Upper lobe of right lung (tissue), 1 donor: Measurements from ENCODE around the gene MAP3K20. TPM values are rescaled to one million over a fixed set of nuclear protein-coding genes. Genes with fewer than 3 reads are reported as not detected.
"Not testable (repeated sequence)": the region's sequence is repeated elsewhere in the genome, so short reads cannot be mapped to it uniquely, and the experiment has no call there.

Experiments used
- ATAC-seq: fragments of 200-7000 bp; cut with Tn5 transposase; one replicate; pipeline ENCODE4 v1.9.1; 2020; ENCODE audit warnings: mild to moderate bottlenecking, moderate library complexity
- DNase-seq: peaks from one replicate; pipeline ENCODE4 v3.0.0-alpha.2; 2020
- H3K27ac ChIP-seq: fragments of 200-600 bp; one replicate; pipeline ENCODE4 v1.8.0; 2022
- H3K27me3 ChIP-seq: fragments of 200-600 bp; one replicate; pipeline ENCODE4 v1.8.0; 2022; ENCODE audit warnings: mild to moderate bottlenecking
- H3K36me3 ChIP-seq: fragments of 200-600 bp; one replicate; pipeline ENCODE4 v1.8.0; 2022
- H3K4me1 ChIP-seq: fragments of 200-600 bp; one replicate; pipeline ENCODE4 v1.8.0; 2022
- H3K4me3 ChIP-seq: fragments of 200-600 bp; one replicate; pipeline ENCODE4 v1.8.0; 2022; ENCODE audit warnings: mild to moderate bottlenecking
- H3K9me3 ChIP-seq: fragments of 200-600 bp; one replicate; pipeline ENCODE4 v1.8.0; 2022
- intact Hi-C: fragments of 100-400 bp; cut with DNase I; formaldehyde crosslinking; loops from one replicate; pipeline ENCODE4 v1.11.0; 2022
- total RNA-seq: library from RNA; stranded (reverse); fragmentation: NEBNext Ultra II Directional; extraction: Animal tissue kit (Norgen Biotek cat#: 25700); gene quantifications from one replicate; pipeline ENCODE4 v1.2.1, GENCODE V29; 2021
- TF ChIP-seq, protein P1 (sequence below): fragments of 200-600 bp; IDR thresholded peaks from one replicate; pipeline ENCODE4 v1.8.0; 2022; ENCODE audit warnings: antibody characterized with exemption
- donor health status: DM: no; HTN: yes; CAD: no; lungs with severe emphysema.

MAP3K20 gene
- total RNA-seq, 1 donor from 2014 or later = 52.0 TPM

DNA sequence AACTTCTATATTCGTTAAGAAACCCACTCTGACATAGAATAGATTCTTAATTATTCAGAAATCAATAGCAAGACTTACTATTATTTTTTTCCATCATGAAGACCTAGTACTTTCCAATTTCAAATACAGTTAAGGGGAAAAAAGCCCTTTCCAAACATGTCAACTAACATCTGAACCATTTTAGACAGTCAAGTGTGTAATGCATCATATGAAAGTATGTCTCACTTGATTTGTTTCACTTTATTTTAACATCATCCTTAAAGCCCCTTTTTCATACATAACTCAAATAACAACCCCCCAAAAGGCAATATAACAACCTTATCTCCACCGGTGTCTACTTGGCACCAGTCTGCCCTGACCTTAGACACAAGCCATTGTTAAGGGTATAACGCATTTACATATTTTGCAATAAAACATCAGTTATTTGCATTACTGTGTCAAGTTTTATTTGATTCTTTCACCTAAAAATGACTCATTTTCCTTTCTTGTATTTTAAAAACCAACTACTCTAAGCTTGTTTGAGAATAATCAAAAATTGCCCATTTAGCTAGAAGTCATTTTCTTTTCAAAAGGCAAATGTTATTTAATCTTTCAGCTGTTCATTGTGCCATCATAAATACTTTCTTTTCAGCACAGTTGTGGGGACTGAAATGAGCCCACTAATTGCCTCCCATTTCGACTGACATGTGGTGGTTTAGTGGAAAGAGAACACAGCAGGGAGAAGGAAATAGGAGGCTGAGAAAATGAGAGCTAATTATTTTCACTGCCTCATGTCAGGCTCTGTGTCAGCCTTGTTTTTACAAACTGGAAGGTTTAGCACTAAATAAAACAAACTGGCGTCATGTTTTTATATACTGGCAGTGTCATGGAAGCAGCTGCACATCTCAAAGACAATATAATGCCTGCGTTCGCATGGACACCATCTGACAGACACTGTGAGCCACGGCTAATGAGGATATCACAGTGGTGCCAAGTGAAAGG lies 174.3 kb downstream of the MAP3K20 start:
- Histone ChIP-seq H3K4me3 (no peak overlapping the region), H3K27me3 (no peaks in the 10 kb centered on the region), H3K36me3 (no peaks in the 10 kb centered on the region), H3K4me1 (no peaks in the 10 kb centered on the region), H3K27ac (no peak overlapping the region), H3K9me3 (no peaks in the 10 kb centered on the region)
- DNase-seq (no peak), ATAC-seq (no peak)
- TF ChIP-seq, protein P1, sequence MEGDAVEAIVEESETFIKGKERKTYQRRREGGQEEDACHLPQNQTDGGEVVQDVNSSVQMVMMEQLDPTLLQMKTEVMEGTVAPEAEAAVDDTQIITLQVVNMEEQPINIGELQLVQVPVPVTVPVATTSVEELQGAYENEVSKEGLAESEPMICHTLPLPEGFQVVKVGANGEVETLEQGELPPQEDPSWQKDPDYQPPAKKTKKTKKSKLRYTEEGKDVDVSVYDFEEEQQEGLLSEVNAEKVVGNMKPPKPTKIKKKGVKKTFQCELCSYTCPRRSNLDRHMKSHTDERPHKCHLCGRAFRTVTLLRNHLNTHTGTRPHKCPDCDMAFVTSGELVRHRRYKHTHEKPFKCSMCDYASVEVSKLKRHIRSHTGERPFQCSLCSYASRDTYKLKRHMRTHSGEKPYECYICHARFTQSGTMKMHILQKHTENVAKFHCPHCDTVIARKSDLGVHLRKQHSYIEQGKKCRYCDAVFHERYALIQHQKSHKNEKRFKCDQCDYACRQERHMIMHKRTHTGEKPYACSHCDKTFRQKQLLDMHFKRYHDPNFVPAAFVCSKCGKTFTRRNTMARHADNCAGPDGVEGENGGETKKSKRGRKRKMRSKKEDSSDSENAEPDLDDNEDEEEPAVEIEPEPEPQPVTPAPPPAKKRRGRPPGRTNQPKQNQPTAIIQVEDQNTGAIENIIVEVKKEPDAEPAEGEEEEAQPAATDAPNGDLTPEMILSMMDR = no peak
- intact Hi-C loops = no loop called here

DNA sequence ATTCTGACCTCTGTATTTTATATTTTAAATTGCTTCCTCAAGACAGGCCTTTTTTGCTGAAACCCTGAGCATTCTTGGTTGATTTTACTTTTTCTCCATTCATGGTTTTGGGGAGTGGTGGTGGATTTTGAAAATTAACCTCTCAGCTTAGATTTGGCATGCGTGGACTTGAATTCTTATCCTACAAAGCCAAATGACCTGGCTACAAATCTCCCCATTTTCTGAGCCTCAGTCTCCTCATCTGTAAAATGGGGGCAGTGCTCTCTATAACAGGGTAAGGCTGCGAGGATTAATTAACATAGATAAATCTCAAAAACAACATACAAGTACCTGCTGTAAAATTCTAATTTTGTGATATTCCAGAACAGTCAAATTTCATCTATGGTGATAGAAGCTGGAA lies 175.6 kb downstream of the MAP3K20 start:
- ATAC-seq (no peak), DNase-seq (no peak)
- intact Hi-C loops = no loop called here
- TF ChIP-seq, protein P1 = no peak
- H3K27me3 ChIP-seq = no peaks in the 10 kb centered on the region
- no peak overlapping the region for H3K27ac ChIP-seq
- no peak overlapping the region for H3K4me3 ChIP-seq
- H3K4me1 ChIP-seq = no peaks in the 10 kb centered on the region
- no peaks in the 10 kb centered on the region for H3K36me3 ChIP-seq
- no peaks in the 10 kb centered on the region for H3K9me3 ChIP-seq

DNA sequence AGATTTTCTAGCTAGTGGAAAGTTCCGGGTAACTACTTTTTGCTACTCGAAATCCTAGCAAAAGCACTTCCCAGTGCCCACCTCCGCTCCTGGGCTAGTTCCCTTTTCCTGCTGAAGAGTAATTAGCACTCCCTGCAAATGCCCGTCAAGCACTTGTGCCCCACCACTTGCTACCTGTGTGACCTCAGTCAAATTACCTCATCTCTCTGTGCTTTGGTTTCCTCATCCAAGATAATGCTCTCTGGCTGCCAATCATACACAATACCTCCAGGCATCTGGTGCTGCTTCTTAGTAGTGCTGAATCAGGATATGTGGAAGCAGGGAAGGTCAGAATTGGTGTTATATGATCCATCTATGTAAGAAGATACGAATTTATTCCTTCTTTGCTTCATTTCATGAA lies 176.9 kb downstream of the MAP3K20 start:
- Histone ChIP-seq H3K27me3 (no peaks in the 10 kb centered on the region), H3K4me3 (no peak overlapping the region), H3K4me1 (no peaks in the 10 kb centered on the region), H3K36me3 (no peaks in the 10 kb centered on the region), H3K27ac (no peak overlapping the region), H3K9me3 (no peaks in the 10 kb centered on the region)
- TF ChIP-seq, protein P1 = no peak
- DNase-seq (no peak), ATAC-seq (no peak)
- intact Hi-C loops = no loop called here

DNA sequence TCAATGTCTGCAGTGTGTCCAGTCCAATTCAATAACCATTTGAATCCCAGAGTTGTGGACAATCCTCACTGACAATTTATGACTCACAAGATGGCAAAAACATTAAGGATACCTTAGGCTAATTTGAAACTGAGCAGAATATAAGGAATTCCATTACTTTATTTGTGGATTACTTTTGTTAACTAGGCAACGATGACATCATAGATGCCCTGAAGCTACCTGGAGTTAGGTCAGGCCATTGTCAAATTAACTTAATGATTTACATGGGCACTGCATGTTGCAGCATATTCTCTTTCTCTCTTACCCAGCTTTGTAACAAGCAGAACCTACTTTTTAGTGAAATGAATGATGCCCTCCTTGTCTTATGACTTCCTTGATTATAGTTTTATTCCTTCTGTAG lies 179.0 kb downstream of the MAP3K20 start:
- H3K27me3 ChIP-seq = no peaks in the 10 kb centered on the region
- H3K4me3 ChIP-seq = no peak overlapping the region
- H3K27ac ChIP-seq = no peak overlapping the region
- no peaks in the 10 kb centered on the region for H3K9me3 ChIP-seq
- ATAC-seq (no peak), DNase-seq (no peak)
- TF ChIP-seq, protein P1 = no peak
- H3K4me1 ChIP-seq = no peaks in the 10 kb centered on the region
- peaks cover 12% of the 10 kb centered on the region for H3K36me3 ChIP-seq
- intact Hi-C loops = no loop called here

DNA sequence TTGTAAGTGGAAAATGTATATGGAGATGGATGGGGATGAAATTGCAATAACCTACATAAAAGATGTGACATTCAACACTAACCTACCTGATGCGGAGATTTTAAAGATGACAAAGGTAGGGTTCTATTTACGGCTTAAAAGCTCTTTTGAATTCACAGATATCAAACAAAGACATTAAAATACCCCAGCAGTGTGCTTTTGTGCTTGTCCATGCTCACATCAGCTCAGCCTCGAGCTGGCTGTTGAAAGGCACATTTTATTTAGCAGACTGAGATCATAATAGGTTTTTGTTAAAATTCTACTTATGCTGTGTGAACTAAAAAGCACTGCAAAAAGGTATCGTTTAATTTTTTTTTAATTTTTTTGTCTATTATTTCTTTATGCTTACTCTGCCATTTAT lies 183.1 kb downstream of the MAP3K20 start:
- H3K9me3 ChIP-seq = no peaks in the 10 kb centered on the region
- H3K27me3 ChIP-seq = no peaks in the 10 kb centered on the region
- H3K4me1 ChIP-seq = no peaks in the 10 kb centered on the region
- ATAC-seq (no peak), DNase-seq (no peak)
- H3K4me3 ChIP-seq = no peak overlapping the region
- H3K36me3 ChIP-seq = peaks cover 21% of the 10 kb centered on the region
- TF ChIP-seq, protein P1 = no peak
- intact Hi-C loops = no loop called here
- no peak overlapping the region for H3K27ac ChIP-seq

DNA sequence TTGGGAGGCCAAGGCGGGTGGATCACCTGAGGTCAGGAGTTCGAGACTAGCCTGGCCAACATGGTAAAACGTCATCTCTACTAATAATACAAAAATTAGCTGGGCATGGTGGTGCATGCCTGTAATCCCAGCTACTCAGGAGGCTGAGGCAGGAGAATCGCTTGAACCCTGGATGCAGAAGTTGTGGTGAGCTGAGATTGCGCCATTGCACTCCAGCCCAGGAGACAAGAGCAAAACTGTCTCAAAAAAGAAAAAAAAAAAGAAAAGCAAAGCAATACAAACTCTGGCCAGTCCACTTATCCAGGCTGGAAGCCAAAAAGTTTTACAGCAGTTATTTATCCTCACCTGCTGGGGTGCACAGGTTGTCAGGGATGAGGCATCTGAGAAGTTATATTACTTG lies 186.7 kb downstream of the MAP3K20 start:
- H3K27ac ChIP-seq, H3K4me3 ChIP-seq, H3K9me3 ChIP-seq, H3K27me3 ChIP-seq, intact Hi-C loops, H3K4me1 ChIP-seq, ATAC-seq, DNase-seq: not testable (repeated sequence)
- H3K36me3 ChIP-seq = peaks cover 43% of the 10 kb centered on the region
